Measurements from ENCODE around the gene STIP1. TPM values are rescaled to one million over a fixed set of nuclear protein-coding genes. Genes with fewer than 3 reads are reported as not detected.

STIP1 gene
- total RNA-seq, 1 donor from 2014 or later: 110 TPM

DNA sequence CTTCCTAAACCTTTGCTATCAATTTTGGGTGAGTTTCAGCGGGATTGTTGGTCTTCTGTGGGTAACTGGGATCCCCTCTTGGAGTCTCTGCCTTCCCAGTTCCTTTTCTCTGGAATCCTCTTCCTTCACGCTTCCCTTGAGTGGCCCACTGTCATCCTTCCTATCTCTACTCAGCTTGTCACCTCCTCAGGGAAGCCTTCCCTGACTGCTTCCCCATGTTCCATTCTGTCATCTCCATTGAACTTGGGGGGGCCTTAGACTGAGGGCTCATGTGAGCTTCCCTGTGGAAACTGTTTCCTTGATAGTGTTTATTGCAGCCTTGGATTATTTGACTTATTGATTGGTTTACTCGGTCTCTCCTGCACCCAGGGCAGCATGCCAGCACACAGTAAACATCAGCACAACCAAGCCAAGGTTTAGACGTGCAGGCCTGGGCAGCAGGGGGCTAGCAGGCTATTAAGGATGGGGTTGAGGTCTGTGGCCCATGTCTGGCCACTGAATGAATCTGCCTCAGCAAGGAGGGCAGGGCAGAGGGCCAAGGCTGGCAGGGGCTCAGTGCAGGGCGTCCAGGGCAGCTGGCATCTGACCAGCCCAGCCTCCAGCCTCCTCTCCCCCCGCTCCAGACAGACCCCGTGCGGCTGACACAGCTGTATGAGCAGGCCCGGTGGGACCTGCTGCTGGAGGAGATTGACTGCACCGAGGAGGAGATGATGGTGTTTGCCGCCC lies 32.8 kb downstream of the STIP1 start:
- TF ChIP-seq, protein P1, sequence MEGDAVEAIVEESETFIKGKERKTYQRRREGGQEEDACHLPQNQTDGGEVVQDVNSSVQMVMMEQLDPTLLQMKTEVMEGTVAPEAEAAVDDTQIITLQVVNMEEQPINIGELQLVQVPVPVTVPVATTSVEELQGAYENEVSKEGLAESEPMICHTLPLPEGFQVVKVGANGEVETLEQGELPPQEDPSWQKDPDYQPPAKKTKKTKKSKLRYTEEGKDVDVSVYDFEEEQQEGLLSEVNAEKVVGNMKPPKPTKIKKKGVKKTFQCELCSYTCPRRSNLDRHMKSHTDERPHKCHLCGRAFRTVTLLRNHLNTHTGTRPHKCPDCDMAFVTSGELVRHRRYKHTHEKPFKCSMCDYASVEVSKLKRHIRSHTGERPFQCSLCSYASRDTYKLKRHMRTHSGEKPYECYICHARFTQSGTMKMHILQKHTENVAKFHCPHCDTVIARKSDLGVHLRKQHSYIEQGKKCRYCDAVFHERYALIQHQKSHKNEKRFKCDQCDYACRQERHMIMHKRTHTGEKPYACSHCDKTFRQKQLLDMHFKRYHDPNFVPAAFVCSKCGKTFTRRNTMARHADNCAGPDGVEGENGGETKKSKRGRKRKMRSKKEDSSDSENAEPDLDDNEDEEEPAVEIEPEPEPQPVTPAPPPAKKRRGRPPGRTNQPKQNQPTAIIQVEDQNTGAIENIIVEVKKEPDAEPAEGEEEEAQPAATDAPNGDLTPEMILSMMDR (IDR thresholded peaks at IDR 0.05): no peak
- Histone ChIP-seq H3K27me3 (no peaks in the 10 kb centered on the region), H3K27ac (no peak overlapping the region), H3K36me3 (peaks cover 45% of the 10 kb centered on the region), H3K4me1 (no peaks in the 10 kb centered on the region), H3K4me3 (no peak overlapping the region), H3K9me3 (no peaks in the 10 kb centered on the region)
- ATAC-seq (no peak), DNase-seq (no peak)
- intact Hi-C loops (cut with DNase I): no loop called here

GRCh38 chr11:64219354-64219684 lies 33.3 kb downstream of the STIP1 start:
- Histone ChIP-seq H3K27me3 (no peaks in the 10 kb centered on the region), H3K9me3 (no peaks in the 10 kb centered on the region), H3K27ac (no peak overlapping the region), H3K36me3 (peaks cover 45% of the 10 kb centered on the region), H3K4me3 (no peak overlapping the region), H3K4me1 (no peaks in the 10 kb centered on the region)
- TF ChIP-seq, protein P1 (IDR thresholded peaks at IDR 0.05): no peak
- ATAC-seq (no peak), DNase-seq (peak; percentile 64)
- intact Hi-C loops (cut with DNase I): no loop called here

DNA sequence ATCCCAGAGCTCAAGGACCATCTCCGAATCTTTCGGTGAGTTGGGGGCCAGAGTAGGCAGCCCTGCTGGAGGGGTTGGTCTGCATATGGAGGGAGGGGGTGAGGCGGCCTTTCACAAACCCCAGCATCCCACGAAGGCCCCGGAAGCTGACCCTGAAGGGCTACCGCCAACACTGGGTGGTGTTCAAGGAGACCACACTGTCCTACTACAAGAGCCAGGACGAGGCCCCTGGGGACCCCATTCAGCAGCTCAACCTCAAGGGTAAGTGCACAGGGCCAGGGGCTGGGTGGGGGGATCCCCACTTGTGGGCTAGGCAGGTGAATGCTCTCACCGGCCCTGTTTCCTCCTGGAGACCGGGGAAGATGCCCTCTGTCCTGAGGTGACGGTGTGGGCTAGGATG lies 33.8 kb downstream of the STIP1 start:
- peaks cover 2% of the 10 kb centered on the region for H3K4me1 ChIP-seq
- ATAC-seq: no peak
- H3K36me3 ChIP-seq: peaks cover 45% of the 10 kb centered on the region
- intact Hi-C loops (cut with DNase I): no loop called here
- H3K9me3 ChIP-seq: no peaks in the 10 kb centered on the region
- no peak for DNase-seq
- no peaks in the 10 kb centered on the region for H3K27me3 ChIP-seq
- no peak overlapping the region for H3K4me3 ChIP-seq
- TF ChIP-seq, protein P1 (IDR thresholded peaks at IDR 0.05): no peak
- no peak overlapping the region for H3K27ac ChIP-seq

DNA sequence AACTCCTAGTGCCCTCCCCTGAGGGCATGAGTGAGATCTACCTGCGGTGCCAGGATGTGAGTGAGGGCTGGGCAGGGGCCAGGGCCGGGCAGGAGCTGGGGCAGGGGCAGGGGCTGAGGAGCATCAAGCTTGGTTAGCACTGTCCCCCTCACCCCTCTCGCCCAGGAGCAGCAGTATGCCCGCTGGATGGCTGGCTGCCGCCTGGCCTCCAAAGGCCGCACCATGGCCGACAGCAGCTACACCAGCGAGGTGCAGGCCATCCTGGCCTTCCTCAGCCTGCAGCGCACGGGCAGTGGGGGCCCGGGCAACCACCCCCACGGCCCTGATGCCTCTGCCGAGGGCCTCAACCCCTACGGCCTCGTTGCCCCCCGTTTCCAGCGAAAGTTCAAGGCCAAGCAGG lies 34.3 kb downstream of the STIP1 start:
- Histone ChIP-seq H3K4me3 (no peak overlapping the region), H3K4me1 (peaks cover 7% of the 10 kb centered on the region), H3K36me3 (peaks cover 45% of the 10 kb centered on the region), H3K9me3 (no peaks in the 10 kb centered on the region), H3K27me3 (no peaks in the 10 kb centered on the region), H3K27ac (no peak overlapping the region)
- ATAC-seq (no peak), DNase-seq (no peak)
- TF ChIP-seq, protein P1 (IDR thresholded peaks at IDR 0.05): no peak
- intact Hi-C loops (cut with DNase I): no loop called here

DNA sequence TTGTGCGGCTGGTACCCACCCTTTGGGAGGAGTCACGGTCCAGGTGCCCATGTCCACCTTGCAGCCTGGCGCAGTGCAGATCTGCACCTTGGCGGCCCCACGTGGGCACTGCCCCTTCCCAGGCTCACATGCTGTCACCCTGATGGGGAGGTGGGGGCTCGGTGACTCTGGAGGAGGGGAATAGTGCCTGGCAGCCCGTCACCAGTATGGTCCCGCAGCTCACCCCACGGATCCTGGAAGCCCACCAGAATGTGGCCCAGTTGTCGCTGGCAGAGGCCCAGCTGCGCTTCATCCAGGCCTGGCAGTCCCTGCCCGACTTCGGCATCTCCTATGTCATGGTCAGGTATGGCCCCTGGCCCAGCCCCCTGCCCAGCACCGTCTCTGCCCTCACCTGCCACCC lies 34.8 kb downstream of the STIP1 start:
- Histone ChIP-seq H3K27ac (no peak overlapping the region), H3K36me3 (peaks cover 45% of the 10 kb centered on the region), H3K9me3 (no peaks in the 10 kb centered on the region), H3K4me3 (no peak overlapping the region), H3K27me3 (no peaks in the 10 kb centered on the region), H3K4me1 (peaks cover 8% of the 10 kb centered on the region)
- TF ChIP-seq, protein P1 (IDR thresholded peaks at IDR 0.05): no peak
- ATAC-seq (no peak), DNase-seq (peak; percentile 62)
- intact Hi-C loops (cut with DNase I): no loop called here

- TF ChIP-seq, protein P1 (IDR thresholded peaks at IDR 0.05): no peak
- peaks cover 45% of the 10 kb centered on the region for H3K36me3 ChIP-seq
- H3K4me3 ChIP-seq: no peak overlapping the region
- ATAC-seq (no peak), DNase-seq (no peak)
- peaks cover 18% of the 10 kb centered on the region for H3K4me1 ChIP-seq
- no peak overlapping the region for H3K27ac ChIP-seq
- H3K27me3 ChIP-seq: no peaks in the 10 kb centered on the region
- no peaks in the 10 kb centered on the region for H3K9me3 ChIP-seq
- intact Hi-C loops (cut with DNase I): no loop called here
Observed at GRCh38 chr11:64222651-64223000, 36.7 kb downstream of the STIP1 start.

Measured in upper lobe of right lung (tissue), 1 donor.